Skeletal muscle satellite cell (primary cell): Measurements from ENCODE around the gene MYO7B.

Source experiments
- H3K27me3 ChIP-seq: 2 replicates; pipeline ENCODE4 v1.7.0; 2013; ENCODE audit warnings: low read length; ENCODE audit not compliant: control insufficient read depth, insufficient read depth
- H3K36me3 ChIP-seq: 2 replicates; pipeline ENCODE4 v1.7.0; 2013; ENCODE audit warnings: mild to moderate bottlenecking, control low read depth, low read length; ENCODE audit not compliant: insufficient read depth
- H3K4me1 ChIP-seq: 2 replicates; pipeline ENCODE4 v1.7.0; 2013; ENCODE audit warnings: low read length; ENCODE audit not compliant: control insufficient read depth, insufficient read depth
- H3K4me2 ChIP-seq: 2 replicates; pipeline ENCODE4 v1.7.0; 2013; ENCODE audit warnings: mild to moderate bottlenecking, low read length
- H3K4me3 ChIP-seq: 2 replicates; pipeline ENCODE4 v1.7.0; 2013; ENCODE audit warnings: low read length
- H3K9ac ChIP-seq: 2 replicates; pipeline ENCODE4 v1.7.0; 2013; ENCODE audit warnings: mild to moderate bottlenecking, low read depth, low read length, moderate library complexity
- H3K9me3 ChIP-seq: replicated peaks from 2 replicates; pipeline ENCODE4 v1.7.0; 2013; ENCODE audit warnings: mild to moderate bottlenecking, control low read depth, low read length

MYO7B gene

GRCh38 chr2:127626917-127627739 is 91.6 kb downstream of the MYO7B start:
- H3K4me3 ChIP-seq, result no peak overlapping the region
- no peaks in the 10 kb centered on the region for H3K9me3 ChIP-seq
- no peaks in the 10 kb centered on the region for H3K27me3 ChIP-seq
- no peak overlapping the region for H3K4me2 ChIP-seq
- peaks cover 7% of the 10 kb centered on the region for H3K36me3 ChIP-seq
- H3K4me1 ChIP-seq, result peaks cover 14% of the 10 kb centered on the region
- H3K9ac ChIP-seq, result no peak overlapping the region

- no peaks in the 10 kb centered on the region for H3K9me3 ChIP-seq
- H3K4me3 ChIP-seq, result no peak overlapping the region
- H3K4me2 ChIP-seq, result no peak overlapping the region
- H3K9ac ChIP-seq, result no peak overlapping the region
- H3K36me3 ChIP-seq, result peaks cover 7% of the 10 kb centered on the region
- no peaks in the 10 kb centered on the region for H3K27me3 ChIP-seq
- H3K4me1 ChIP-seq, result peaks cover 13% of the 10 kb centered on the region
These were observed 92.5 kb downstream of the MYO7B start for GRCh38 chr2:127627740-127628571.

- Histone ChIP-seq H3K27me3 (no peaks in the 10 kb centered on the region), H3K4me1 (peaks cover 10% of the 10 kb centered on the region), H3K9me3 (no peaks in the 10 kb centered on the region), H3K9ac (no peak overlapping the region), H3K4me2 (no peak overlapping the region), H3K4me3 (no peak overlapping the region), H3K36me3 (peaks cover 5% of the 10 kb centered on the region)
These were observed 93.5 kb downstream of the MYO7B start for GRCh38 chr2:127628767-127629614.

- H3K36me3 ChIP-seq, result no peaks in the 10 kb centered on the region
- no peaks in the 10 kb centered on the region for H3K27me3 ChIP-seq
- no peak overlapping the region for H3K4me3 ChIP-seq
- peaks cover 13% of the 10 kb centered on the region for H3K4me1 ChIP-seq
- no peaks in the 10 kb centered on the region for H3K9me3 ChIP-seq
- no peak overlapping the region for H3K9ac ChIP-seq
- no peak overlapping the region for H3K4me2 ChIP-seq
These were observed 94.2 kb downstream of the MYO7B start for GRCh38 chr2:127629637-127630036.

GRCh38 chr2:127630096-127630863 is 94.8 kb downstream of the MYO7B start:
- Histone ChIP-seq H3K9ac (no peak overlapping the region), H3K9me3 (no peaks in the 10 kb centered on the region)

GRCh38 chr2:127630864-127631540 is 95.5 kb downstream of the MYO7B start:
- H3K9ac ChIP-seq, result no peak overlapping the region
- H3K4me3 ChIP-seq, result no peak overlapping the region
- H3K27me3 ChIP-seq, result no peaks in the 10 kb centered on the region
- H3K4me2 ChIP-seq, result no peak overlapping the region
- H3K36me3 ChIP-seq, result peaks cover 3% of the 10 kb centered on the region
- H3K9me3 ChIP-seq, result no peaks in the 10 kb centered on the region
- H3K4me1 ChIP-seq, result peaks cover 13% of the 10 kb centered on the region

More at GRCh38 chr2:127630096-127630863, 94.8 kb downstream of the MYO7B start:
- no peaks in the 10 kb centered on the region for H3K36me3 ChIP-seq
- H3K27me3 ChIP-seq, result no peaks in the 10 kb centered on the region
- H3K4me1 ChIP-seq, result peaks cover 13% of the 10 kb centered on the region
- no peak overlapping the region for H3K4me3 ChIP-seq
- no peak overlapping the region for H3K4me2 ChIP-seq

GRCh38 chr2:127631541-127631996 is 96.1 kb downstream of the MYO7B start:
- Histone ChIP-seq H3K9ac (no peak overlapping the region), H3K4me1 (peaks cover 13% of the 10 kb centered on the region), H3K4me2 (no peak overlapping the region), H3K9me3 (no peaks in the 10 kb centered on the region), H3K36me3 (peaks cover 3% of the 10 kb centered on the region), H3K27me3 (no peaks in the 10 kb centered on the region), H3K4me3 (no peak overlapping the region)

GRCh38 chr2:127631997-127632581 is 96.6 kb downstream of the MYO7B start:
- Histone ChIP-seq H3K9ac (no peak overlapping the region), H3K27me3 (no peaks in the 10 kb centered on the region), H3K4me3 (no peak overlapping the region), H3K36me3 (peaks cover 3% of the 10 kb centered on the region), H3K4me2 (no peak overlapping the region), H3K9me3 (no peaks in the 10 kb centered on the region), H3K4me1 (peaks cover 16% of the 10 kb centered on the region)

GRCh38 chr2:127632592-127633489 is 97.4 kb downstream of the MYO7B start:
- Histone ChIP-seq H3K36me3 (peaks cover 3% of the 10 kb centered on the region), H3K9me3 (no peaks in the 10 kb centered on the region), H3K4me1 (peaks cover 24% of the 10 kb centered on the region), H3K4me3 (no peak overlapping the region), H3K4me2 (no peak overlapping the region), H3K27me3 (no peaks in the 10 kb centered on the region), H3K9ac (no peak overlapping the region)
